Activated CD8-positive, alpha-beta memory T cell treated with anti-CD3 and anti-CD28 coated beads, Interleukin-2, amount 50 U/mL, for 48 hours (primary cell): ENCODE data around the gene GPBP1L1.
"Not testable (repeated sequence)": the region's sequence is repeated elsewhere in the genome, so short reads cannot be mapped to it uniquely, and the experiment has no call there.

Experiments
- DNase-seq: peaks from one replicate; pipeline ENCODE4 v3.0.0-alpha.2; 2020

Gene GPBP1L1

DNA sequence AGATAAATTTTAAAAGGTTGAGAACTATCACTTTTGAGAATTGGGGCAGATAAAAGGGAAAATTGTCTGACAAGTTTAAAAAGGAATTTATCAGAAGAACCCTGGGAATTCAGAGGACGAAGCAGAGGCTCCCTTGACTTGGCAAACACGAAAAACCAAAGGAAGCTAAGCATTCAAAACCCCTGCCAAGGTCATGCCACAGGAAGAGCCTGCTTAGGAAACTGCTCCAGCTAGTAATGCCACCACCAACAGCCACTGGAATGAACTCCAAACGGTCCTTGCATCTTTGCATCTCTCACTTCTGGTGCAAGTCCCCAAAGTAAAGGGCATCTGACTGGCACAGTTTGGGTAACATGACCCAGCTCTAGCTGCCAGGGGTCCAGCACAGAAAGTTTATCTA, 7.2 kb downstream of the GPBP1L1 start:
- no peak for DNase-seq

GRCh38 chr1:45678489-45678888, 7.8 kb downstream of the GPBP1L1 start:
- DNase-seq: no peak

GRCh38 chr1:45677751-45678245, 8.5 kb downstream of the GPBP1L1 start:
- DNase-seq: no peak

DNA sequence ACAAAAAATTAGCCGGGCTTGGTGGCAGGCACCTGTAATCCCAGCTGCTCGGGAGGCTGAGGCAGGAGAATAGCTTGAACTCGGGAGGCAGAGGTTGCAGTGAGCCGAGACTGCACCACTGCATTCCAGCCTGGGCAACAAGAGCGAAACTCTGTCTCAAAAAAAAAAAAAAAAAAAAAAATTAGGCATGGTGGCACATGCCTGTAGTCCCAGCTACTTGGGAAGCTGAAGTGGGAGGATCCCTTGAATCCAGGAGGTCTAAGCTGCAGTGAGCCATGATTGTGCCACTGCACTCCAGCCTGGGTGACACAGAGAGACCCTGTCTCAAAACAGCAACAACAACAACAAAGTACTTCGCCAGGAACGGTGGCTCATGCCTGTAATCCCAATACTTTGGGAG, 9.8 kb downstream of the GPBP1L1 start:
- DNase-seq: not testable (repeated sequence)

DNA sequence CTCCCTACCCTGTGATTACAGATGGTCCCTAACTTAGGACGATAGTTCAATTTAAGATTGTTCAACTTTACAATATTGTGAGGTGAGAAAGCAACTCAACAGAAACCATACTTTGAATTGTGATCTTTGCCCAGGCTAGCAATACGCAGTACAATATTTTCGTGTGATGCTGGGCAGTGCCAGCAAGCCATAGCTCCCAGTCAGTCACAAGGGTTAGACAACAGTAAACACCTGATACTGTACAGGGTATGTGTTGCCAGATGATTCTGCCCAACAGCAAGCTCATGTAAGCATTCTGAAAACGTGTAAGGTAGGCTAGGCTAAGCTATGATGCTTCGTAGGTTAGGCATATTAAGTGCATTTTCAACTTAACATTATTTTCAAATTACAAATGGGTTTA, 11.9 kb downstream of the GPBP1L1 start:
- DNase-seq: no peak

- DNase-seq: no peak
Observed at GRCh38 chr1:45673956-45674355, 12.4 kb downstream of the GPBP1L1 start.

- DNase-seq: no peak
Observed at GRCh38 chr1:45669859-45670655, 16.3 kb downstream of the GPBP1L1 start.

GRCh38 chr1:45669379-45669778, 17.0 kb downstream of the GPBP1L1 start:
- DNase-seq: no peak

GRCh38 chr1:45668526-45668925, 17.8 kb downstream of the GPBP1L1 start:
- no peak for DNase-seq

DNA sequence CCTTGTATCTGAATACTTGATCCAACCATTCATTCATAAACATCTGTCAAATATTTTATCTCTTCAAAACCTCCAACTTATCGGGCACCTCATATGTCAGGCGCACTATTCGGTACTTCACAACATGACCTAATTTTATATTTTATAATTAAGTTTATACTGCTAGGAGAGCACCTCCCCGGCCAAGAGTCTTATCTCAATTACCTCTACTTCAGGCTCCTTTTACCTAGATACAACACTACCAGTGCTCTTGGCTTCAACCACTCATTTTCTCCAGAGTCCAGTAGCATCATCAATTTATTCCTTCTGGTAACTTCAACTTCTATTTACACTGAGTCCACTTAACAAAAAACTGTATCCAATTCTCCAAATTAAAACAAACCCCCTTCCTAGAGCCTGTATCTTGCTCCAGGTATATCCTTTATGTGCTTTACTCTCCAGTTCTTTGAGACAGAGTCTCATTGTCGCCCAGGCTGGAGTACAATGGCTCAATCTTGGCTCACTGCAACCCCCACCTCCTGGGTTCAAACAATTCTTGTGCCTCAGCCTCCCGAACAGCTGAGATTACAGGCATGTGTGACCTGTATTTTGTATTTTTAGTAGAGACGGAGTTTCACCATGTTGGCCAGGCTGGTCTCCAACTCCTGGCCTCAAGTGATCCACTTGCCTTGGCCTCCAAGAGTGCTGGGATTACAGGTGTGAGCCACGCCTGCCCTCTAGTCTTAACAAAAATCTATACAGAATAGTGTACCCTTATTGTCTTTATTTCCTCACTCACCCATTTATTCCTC, 18.8 kb downstream of the GPBP1L1 start:
- DNase-seq: no peak

DNA sequence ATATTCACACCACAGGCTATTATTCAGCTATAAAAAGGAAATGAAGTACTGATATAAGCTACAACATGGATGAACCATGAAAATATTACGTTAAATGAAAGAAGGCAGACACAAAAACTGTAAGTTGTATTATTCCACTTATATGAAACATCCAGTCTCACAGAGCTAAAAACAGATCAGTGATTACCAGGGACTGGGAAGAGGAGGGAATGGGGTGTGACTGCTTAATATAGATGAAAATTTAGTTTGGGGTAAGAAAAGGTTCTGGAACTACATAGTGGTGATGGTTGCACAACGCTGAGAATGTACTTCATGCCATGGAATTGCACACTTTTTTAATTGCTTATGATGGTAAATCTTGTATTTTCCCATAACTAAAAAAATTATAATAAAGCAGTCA, 19.5 kb downstream of the GPBP1L1 start:
- no peak for DNase-seq

GRCh38 chr1:45660336-45660735, 26.0 kb downstream of the GPBP1L1 start:
- no peak for DNase-seq

GRCh38 chr1:45659222-45659621, 27.1 kb downstream of the GPBP1L1 start:
- no peak for DNase-seq

GRCh38 chr1:45658171-45658570, 28.2 kb downstream of the GPBP1L1 start:
- no peak for DNase-seq

DNA sequence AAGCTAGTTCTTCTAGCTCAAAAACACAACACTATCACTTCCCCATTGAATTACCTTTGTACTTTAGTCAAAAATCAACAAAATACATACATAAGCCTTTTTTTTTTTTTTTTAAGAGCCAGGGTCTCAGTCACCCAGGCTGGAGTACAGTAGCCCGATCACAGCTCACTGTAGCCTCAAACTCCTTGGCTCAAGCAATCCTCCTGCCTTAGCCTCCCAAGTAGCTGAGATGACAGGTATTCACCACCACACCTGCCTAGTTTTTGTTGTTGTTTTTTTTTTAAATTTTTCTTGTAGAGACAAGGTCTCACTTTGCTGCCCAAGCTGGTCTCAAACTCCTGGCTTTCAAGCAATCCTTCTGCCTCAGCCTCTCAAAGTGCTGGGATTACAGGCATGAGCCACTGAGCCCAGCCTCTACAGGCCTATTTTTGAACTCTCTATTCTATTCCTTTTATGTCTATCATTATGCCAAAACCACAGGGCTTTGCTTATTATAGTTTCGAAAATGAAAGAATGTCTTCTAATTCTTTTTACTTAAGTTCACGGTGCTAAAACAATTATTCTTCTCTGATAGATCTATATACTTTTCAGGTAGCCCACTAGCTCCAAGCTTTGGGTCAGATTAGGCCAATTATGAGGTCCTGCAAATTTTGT, 29.6 kb downstream of the GPBP1L1 start:
- DNase-seq: no peak

- DNase-seq: no peak
Observed at GRCh38 chr1:45654540-45655280, 31.6 kb downstream of the GPBP1L1 start.

- DNase-seq: no peak
Observed at GRCh38 chr1:45647248-45648021, 38.9 kb downstream of the GPBP1L1 start.

DNA sequence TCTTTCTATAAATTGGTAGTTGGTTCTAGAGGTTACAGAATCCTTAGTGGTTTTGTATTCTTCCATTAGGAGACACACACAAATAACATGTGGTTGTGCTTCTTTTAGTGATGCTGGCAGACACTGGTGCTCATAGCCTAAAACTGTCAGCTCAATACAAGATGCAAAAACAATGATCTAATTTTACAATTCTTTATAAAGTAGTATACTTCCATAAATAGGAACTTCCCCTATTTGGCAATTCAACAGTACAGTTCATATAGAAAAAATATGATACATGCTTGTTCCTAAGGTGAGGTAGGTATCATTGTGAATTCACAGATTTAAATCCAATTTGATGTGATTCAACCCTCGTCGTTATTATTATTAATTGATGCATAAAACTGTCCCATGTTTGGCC, 41.7 kb downstream of the GPBP1L1 start:
- no peak for DNase-seq

- DNase-seq: no peak
Observed at GRCh38 chr1:45643978-45644377, 42.4 kb downstream of the GPBP1L1 start.

- DNase-seq: no peak
Observed at GRCh38 chr1:45643321-45643720, 43.0 kb downstream of the GPBP1L1 start.

GRCh38 chr1:45640293-45640692, 46.0 kb downstream of the GPBP1L1 start:
- DNase-seq: no peak

DNA sequence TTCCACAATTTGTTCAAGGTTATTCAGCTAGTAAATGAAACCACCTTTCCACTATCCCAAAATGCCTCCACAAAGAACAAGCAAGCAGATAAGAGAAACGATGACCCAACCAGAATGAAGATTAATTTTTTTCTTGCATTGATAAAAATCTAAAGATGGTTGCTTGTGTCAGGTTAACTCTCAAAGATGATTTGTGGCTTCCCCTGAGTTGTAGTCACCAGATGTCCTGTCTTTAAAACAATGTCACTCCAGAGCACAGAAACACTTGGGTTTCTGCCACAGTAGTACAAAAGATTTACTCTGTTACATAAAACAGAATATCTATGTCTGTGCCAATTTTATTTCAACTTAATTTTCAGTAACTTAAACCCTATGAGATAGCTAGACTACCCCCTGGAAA, 51.1 kb downstream of the GPBP1L1 start:
- no peak for DNase-seq
